ENCODE data around the gene CCR5AS.
A peak's percentile ranks its signal among the peaks of the same experiment; 100 is the strongest.

CCR5AS gene

DNA sequence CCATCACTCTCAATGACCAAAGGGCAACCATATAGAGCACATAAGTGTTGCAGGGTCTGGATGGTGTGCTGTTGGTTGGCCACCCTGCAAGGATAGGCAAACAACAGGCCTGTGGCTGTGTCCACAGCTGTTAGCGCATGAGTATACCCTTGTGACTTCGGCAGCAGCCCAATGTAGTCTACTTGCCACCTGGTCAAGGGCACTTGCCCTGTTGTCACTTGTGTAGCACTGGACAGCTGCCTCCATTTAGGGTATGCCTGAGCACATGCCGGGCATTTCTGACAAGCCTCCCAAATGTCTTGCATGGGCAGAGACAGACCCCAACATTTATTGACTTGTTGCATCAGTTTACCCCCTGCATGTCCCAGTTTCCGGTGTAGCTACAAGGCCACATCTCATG lies 12.9 kb upstream of the CCR5AS start:
- Histone ChIP-seq H3K4me3 (replicated peaks in 1 of 3; ENCODE audit: low read depth in 2 of 3, low read length in 3 of 3) (no peak overlapping the region), H2AFZ (ENCODE audit: insufficient read depth, low read depth, low read length, poor library complexity, severe bottlenecking) (no peak overlapping the region), H3K27ac (ENCODE audit: low read depth in 1 of 2, low read length in 2 of 2) (no peak overlapping the region), H3K9me3 (replicated peaks in 1 of 2; ENCODE audit: control insufficient read depth in 1 of 2, insufficient read depth in 1 of 2, low read length in 2 of 2) (no peaks in the 10 kb centered on the region), H3K4me1 (ENCODE audit: control insufficient read depth in 1 of 2, insufficient read depth in 2 of 2, low read length in 2 of 2) (peaks cover 6% of the 10 kb centered on the region in 2 donors), H4K20me1 (ENCODE audit: insufficient read depth, low read length) (no peaks in the 10 kb centered on the region), H3K36me3 (replicated peaks in 1 of 2; ENCODE audit: control insufficient read depth in 1 of 2, insufficient read depth in 2 of 2, low read length in 2 of 2) (no peaks in the 10 kb centered on the region), H3K4me2 (replicated peaks; ENCODE audit: extremely low read depth, low read length, poor library complexity, severe bottlenecking) (no peak overlapping the region), H3K27me3 (ENCODE audit: control insufficient read depth in 2 of 2, insufficient read depth in 2 of 2, low read length in 2 of 2) (no peaks in the 10 kb centered on the region), H3K79me2 (ENCODE audit: insufficient read depth, low read length) (no peaks in the 10 kb centered on the region), H3K9ac (ENCODE audit: insufficient read depth, low read length, poor library complexity, severe bottlenecking) (no peak overlapping the region)
- intact Hi-C loops (cut with micrococcal nuclease): no loop called here
- H3K27ac Mint-ChIP-seq: peak overlapping the region in 1 of 7 donors; percentile 41
- TF ChIP-seq, protein P1, sequence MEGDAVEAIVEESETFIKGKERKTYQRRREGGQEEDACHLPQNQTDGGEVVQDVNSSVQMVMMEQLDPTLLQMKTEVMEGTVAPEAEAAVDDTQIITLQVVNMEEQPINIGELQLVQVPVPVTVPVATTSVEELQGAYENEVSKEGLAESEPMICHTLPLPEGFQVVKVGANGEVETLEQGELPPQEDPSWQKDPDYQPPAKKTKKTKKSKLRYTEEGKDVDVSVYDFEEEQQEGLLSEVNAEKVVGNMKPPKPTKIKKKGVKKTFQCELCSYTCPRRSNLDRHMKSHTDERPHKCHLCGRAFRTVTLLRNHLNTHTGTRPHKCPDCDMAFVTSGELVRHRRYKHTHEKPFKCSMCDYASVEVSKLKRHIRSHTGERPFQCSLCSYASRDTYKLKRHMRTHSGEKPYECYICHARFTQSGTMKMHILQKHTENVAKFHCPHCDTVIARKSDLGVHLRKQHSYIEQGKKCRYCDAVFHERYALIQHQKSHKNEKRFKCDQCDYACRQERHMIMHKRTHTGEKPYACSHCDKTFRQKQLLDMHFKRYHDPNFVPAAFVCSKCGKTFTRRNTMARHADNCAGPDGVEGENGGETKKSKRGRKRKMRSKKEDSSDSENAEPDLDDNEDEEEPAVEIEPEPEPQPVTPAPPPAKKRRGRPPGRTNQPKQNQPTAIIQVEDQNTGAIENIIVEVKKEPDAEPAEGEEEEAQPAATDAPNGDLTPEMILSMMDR (IDR thresholded peaks at IDR 0.05): no peak
- WGBS (ENCODE audit: insufficient coverage): 98% methylated on average over 4 of the region's 4 CpGs
- peaks cover 14% of the 10 kb centered on the region for H3K4me1 Mint-ChIP-seq
- peaks cover 0 to 3% (median 0%) of the 10 kb centered on the region in 3 donors for H3K27me3 Mint-ChIP-seq (ENCODE audit: low read depth in 3 of 3)
- no peak for DNase-seq
- peaks cover 0 to 3% (median 0%) of the 10 kb centered on the region in 7 donors for H3K9me3 Mint-ChIP-seq
- no peak overlapping the region for H3K4me3 Mint-ChIP-seq
- H3K36me3 Mint-ChIP-seq: no peaks in the 10 kb centered on the region

DNA sequence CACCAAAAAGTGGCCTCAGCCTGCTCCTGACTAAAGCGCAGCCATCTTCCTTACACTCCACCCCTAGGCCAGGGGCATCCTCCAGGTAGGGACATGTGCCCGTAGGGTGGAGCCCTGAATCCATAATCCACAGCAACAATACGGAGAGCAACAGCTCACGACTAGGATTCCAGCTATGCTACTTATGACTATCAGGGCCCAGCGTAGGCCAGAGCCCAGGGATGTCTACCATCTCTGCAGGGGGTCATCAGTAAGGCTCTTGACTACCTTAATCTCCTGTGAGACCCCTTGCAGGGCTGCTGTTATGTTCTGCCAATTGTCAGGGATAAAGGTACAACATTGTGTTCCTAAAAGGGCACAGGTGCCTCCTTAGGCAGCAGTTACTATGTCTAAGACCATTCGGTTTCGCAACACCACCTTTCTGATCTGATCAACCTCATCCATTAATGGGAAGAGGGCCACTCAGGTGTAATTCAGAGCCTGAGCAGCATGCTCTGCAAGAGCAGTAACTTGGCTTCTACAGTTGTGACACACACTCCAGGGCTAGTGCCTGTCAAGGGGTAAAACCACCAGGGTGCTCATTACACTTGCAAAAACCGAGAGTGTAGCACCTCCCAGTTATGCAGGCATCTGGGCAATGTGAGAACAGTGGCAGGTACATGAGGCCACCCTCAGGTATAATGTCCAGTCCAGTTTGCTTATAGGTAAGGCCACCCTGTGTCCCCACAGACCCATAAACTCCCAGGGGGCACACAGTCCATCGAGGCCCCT lies 11.2 kb upstream of the CCR5AS start:
- H3K79me2 ChIP-seq (ENCODE audit: insufficient read depth, low read length): no peaks in the 10 kb centered on the region
- H3K4me3 ChIP-seq (replicated peaks in 1 of 3; ENCODE audit: low read depth in 2 of 3, low read length in 3 of 3): no peak overlapping the region
- H4K20me1 ChIP-seq (ENCODE audit: insufficient read depth, low read length): no peaks in the 10 kb centered on the region
- H3K36me3 ChIP-seq (replicated peaks in 1 of 2; ENCODE audit: control insufficient read depth in 1 of 2, insufficient read depth in 2 of 2, low read length in 2 of 2): no peaks in the 10 kb centered on the region
- no peaks in the 10 kb centered on the region for H3K27me3 ChIP-seq (ENCODE audit: control insufficient read depth in 2 of 2, insufficient read depth in 2 of 2, low read length in 2 of 2)
- H3K9me3 ChIP-seq (replicated peaks in 1 of 2; ENCODE audit: control insufficient read depth in 1 of 2, insufficient read depth in 1 of 2, low read length in 2 of 2): no peaks in the 10 kb centered on the region
- H3K4me2 ChIP-seq (replicated peaks; ENCODE audit: extremely low read depth, low read length, poor library complexity, severe bottlenecking): no peak overlapping the region
- no peak for DNase-seq
- no peaks in the 10 kb centered on the region for H3K36me3 Mint-ChIP-seq
- peaks cover 0 to 3% (median 0%) of the 10 kb centered on the region in 3 donors for H3K27me3 Mint-ChIP-seq (ENCODE audit: low read depth in 3 of 3)
- no peak overlapping the region for H3K4me3 Mint-ChIP-seq
- no peak overlapping the region for H3K27ac Mint-ChIP-seq
- peaks cover 0 to 3% (median 0%) of the 10 kb centered on the region in 7 donors for H3K9me3 Mint-ChIP-seq
- H3K4me1 Mint-ChIP-seq: peaks cover 21% of the 10 kb centered on the region
- intact Hi-C loops (cut with micrococcal nuclease): no loop called here
- 99% methylated on average over 9 of the region's 9 CpGs for WGBS (ENCODE audit: insufficient coverage)
- no peak overlapping the region for H3K9ac ChIP-seq (ENCODE audit: insufficient read depth, low read length, poor library complexity, severe bottlenecking)
- H3K4me1 ChIP-seq (ENCODE audit: control insufficient read depth in 1 of 2, insufficient read depth in 2 of 2, low read length in 2 of 2): peaks cover 6% of the 10 kb centered on the region in 2 donors
- H3K27ac ChIP-seq (ENCODE audit: low read depth in 1 of 2, low read length in 2 of 2): no peak overlapping the region
- TF ChIP-seq, protein P1 (IDR thresholded peaks at IDR 0.05): no peak
- no peak overlapping the region for H2AFZ ChIP-seq (ENCODE audit: insufficient read depth, low read depth, low read length, poor library complexity, severe bottlenecking)

All from CD14-positive monocyte (primary cell).